ENCODE data around the gene SLC6A20.

GRCh38 chr3:45817831-45818522 lies 21.6 kb upstream of the SLC6A20 start:
- TF ChIP-seq CTCF (IDR thresholded peaks at IDR 0.05) (no peak), POLR2AphosphoS5 (IDR thresholded peaks at IDR 0.05) (peak; percentile 52 to 78 (median 74))

All from sigmoid colon (tissue), 4 donors.